ENCODE results near the gene BRD4.

- TF ChIP-seq EP300 (IDR thresholded peaks at IDR 0.05; ENCODE audit: borderline replicate concordance) (no peak), ZBTB7A (IDR thresholded peaks at IDR 0.05; ENCODE audit: low read depth) (no peak), TCF12 (IDR thresholded peaks at IDR 0.05; ENCODE audit: low read depth) (no peak), CEBPB (IDR thresholded peaks at IDR 0.05) (no peak)
Measured at GRCh38 chr19:15222738-15223648, 109.3 kb downstream of the BRD4 start.
